Heart left ventricle (tissue), 16 donors: ENCODE results near the gene RBMS1. TPM values are rescaled to one million over a fixed set of nuclear protein-coding genes. Genes with fewer than 3 reads are reported as not detected.

Experiments
- ATAC-seq, 4 donors: fragments of 200-7000 bp; cut with Tn5 transposase; one replicate each; pipeline ENCODE4 v1.9.1; 2020 to 2022; ENCODE audit warnings: moderate library complexity in 4 of 4, mild to moderate bottlenecking in 3 of 4, moderate number of reproducible peaks in 1 of 4
- DNase-seq, 5 donors: peaks; one replicate each; pipeline ENCODE4 v3.0.0-alpha.2; 2020
- H3K27ac ChIP-seq, 12 donors: fragments of 200-600 bp; sonication (generic) in 4 of 12; one replicate each; pipeline versions ENCODE4 v1.5.0 to v1.8.0; 2016 to 2022; ENCODE audit warnings: mild to moderate bottlenecking in 2 of 12
- H3K27me3 ChIP-seq, 9 donors: fragments of 200-600 bp; sonication (generic) in 2 of 9; one replicate each; pipeline versions ENCODE4 v1.5.1 to v1.8.0; 2016 to 2022; ENCODE audit warnings: mild to moderate bottlenecking in 3 of 9
- H3K36me3 ChIP-seq, 9 donors: fragments of 200-600 bp; sonication (generic) in 2 of 9; one replicate each; pipeline versions ENCODE4 v1.5.0 to v1.8.0; 2018 to 2022; ENCODE audit warnings: mild to moderate bottlenecking in 2 of 9
- H3K4me1 ChIP-seq, 12 donors: fragments of 200-600 bp; sonication (generic) in 4 of 12; one replicate each; pipeline versions ENCODE4 v1.5.0 to v1.8.0; 2016 to 2022; ENCODE audit warnings: mild to moderate bottlenecking in 3 of 12
- H3K4me3 ChIP-seq, 12 donors: fragments of 200-600 bp; sonication (generic) in 4 of 12; one replicate each; pipeline versions ENCODE4 v1.5.0 to v1.8.0; 2017 to 2022; ENCODE audit warnings: mild to moderate bottlenecking in 9 of 12, moderate library complexity in 4 of 12
- H3K9me3 ChIP-seq, 12 donors: fragments of 200-600 bp; sonication (generic) in 4 of 12; one replicate each; pipeline versions ENCODE4 v1.5.0 to v1.8.0; 2016 to 2022; ENCODE audit warnings: mild to moderate bottlenecking in 1 of 12
- CTCF ChIP-seq, 12 donors: fragments of 200-600 bp; sonication (generic) in 4 of 12; IDR thresholded peaks; one replicate each; pipeline versions ENCODE4 v1.5.0 to v1.8.0; 2018 to 2022; ENCODE audit warnings: antibody characterized with exemption in 12 of 12, mild to moderate bottlenecking in 5 of 12
- POLR2A ChIP-seq, 2 donors: fragments of 450-650 bp; IDR thresholded peaks; one replicate each; pipeline ENCODE4 v1.6.1; 2017; ENCODE audit warnings: antibody characterized with exemption in 2 of 2, mild to moderate bottlenecking in 2 of 2, moderate library complexity in 2 of 2
- WGBS, 4 donors: extraction: QIAGEN DNeasy Blood & Tissue Kit in 2 of 4; methylation state at CpG; one replicate each; pipeline versions ENCODE4 v1.1.5 to v1.1.7; 2013 to 2018; 5-methylcytosine and 5-hydroxymethylcytosine counted together
- intact Hi-C, 10 donors: fragments of 100-400 bp; cut with DNase I; formaldehyde crosslinking; loops; one replicate each; pipeline versions ENCODE4 v1.11.1 to v1.14.2; 2022
- polyA plus RNA-seq, 2 donors: library from polyadenylated mRNA; stranded (reverse); fragments of 200-250 nt; gene quantifications; one replicate each; pipeline ENCODE4 v1.2.3, GENCODE V29; 2013
- total RNA-seq, 9 donors: library from RNA; depleted of rRNA in 2 of 9; stranded (reverse); fragments of >200 nt in 2 of 9; fragmentation: NEBNext Ultra II Directional in 3 of 9; extraction: Animal tissue kit (Norgen Biotek cat#: 25700) in 3 of 9; gene quantifications; one replicate each; pipeline versions ENCODE4 v1.1.0 to v1.2.4, GENCODE V29; 2016 to 2023
- donor health status: ischemic (EF 13 %, LVEDD 7.1; RV severe dilation, severe dysfunction).
- donor health status: healthy with polysubstance abuse.
- donor health status: DM: no; HTN: yes; CAD: no.
- donor health status: DM: no; HTN: no; CAD: no.
- donor health status: ischemic (EF 25% LVEDD 6.9; RV normal size, moderate dysfunction).
- donor health status: ischemic (EF 25% LVEDD 5.7; RV mildly dilated, moderate dysfunction).
- donor health status: healthy.
- donor health status: DM: yes; HTN: yes; CAD: no.
- donor health status: ischemic (EF 35%, LVEDD 5.7; RV mildly dilated, moderate dysfunction).
- donor health status: nonischemic (EF 11% LVEDD 7.7; RV severe dilation, severe dysfunction).
- donor health status: DM: yes; HTN: yes; CAD: no.
- donor health status: PGD.
- donor health status: ischemic (EF 29% LVEDD 5.4; RV normal size, mild dysfunction).
- donor health status: nonischemic (EF 23%, LVEDD 6.1; RV moderate dilation, normal function).

The RBMS1 gene
- total and polyA plus RNA-seq, 11 donors: 32.4 to 102 (median 52.6) TPM

- Histone ChIP-seq H3K4me3 (no peak overlapping the region), H3K27me3 (no peaks in the 10 kb centered on the region), H3K27ac (no peak overlapping the region), H3K4me1 (peaks cover 0 to 13% (median 3%) of the 10 kb centered on the region in 12 donors), H3K9me3 (peaks cover 0 to 5% (median 0%) of the 10 kb centered on the region in 12 donors), H3K36me3 (no peaks in the 10 kb centered on the region)
- DNase-seq (no peak), ATAC-seq (peak in 1 of 4 donors; percentile 38)
- intact Hi-C loops: loop anchor here in 4 of 10 donors (5.0 to 10.0 kb wide), 4 partner anchors 153 to 804 kb away; no protein-coding TSS in a partner anchor
- TF ChIP-seq POLR2A (IDR thresholded peaks at IDR 0.05) (no peak), CTCF (IDR thresholded peaks at IDR 0.05) (no peak)
- WGBS, 4 donors: 83 to 87% (median 85%) methylated on average over 12 of the region's 12 CpGs
These were observed 235.7 kb downstream of the RBMS1 start for GRCh38 chr2:160257743-160258491.

GRCh38 chr2:160257041-160257742 lies 236.4 kb downstream of the RBMS1 start:
- ATAC-seq (no peak), DNase-seq (no peak)
- Histone ChIP-seq H3K27me3 (no peaks in the 10 kb centered on the region), H3K36me3 (no peaks in the 10 kb centered on the region), H3K9me3 (peaks cover 0 to 5% (median 0%) of the 10 kb centered on the region in 12 donors), H3K27ac (no peak overlapping the region), H3K4me1 (peaks cover 0 to 19% (median 6%) of the 10 kb centered on the region in 12 donors), H3K4me3 (no peak overlapping the region)
- TF ChIP-seq POLR2A (IDR thresholded peaks at IDR 0.05): no peak
- no peak for TF ChIP-seq CTCF (IDR thresholded peaks at IDR 0.05)
- intact Hi-C loops: loop anchor here in 4 of 10 donors (5.0 to 10.0 kb wide), 4 partner anchors 152 to 805 kb away; no protein-coding TSS in a partner anchor
- 95 to 98% (median 97%) methylated on average over 6 of the region's 6 CpGs for WGBS, 4 donors

- ATAC-seq (no peak), DNase-seq (no peak)
- Histone ChIP-seq H3K9me3 (peaks cover 0 to 5% (median 0%) of the 10 kb centered on the region in 12 donors), H3K36me3 (no peaks in the 10 kb centered on the region), H3K4me3 (no peak overlapping the region), H3K27me3 (no peaks in the 10 kb centered on the region), H3K4me1 (peaks cover 0 to 24% (median 8%) of the 10 kb centered on the region in 12 donors), H3K27ac (no peak overlapping the region)
- no peak for TF ChIP-seq POLR2A (IDR thresholded peaks at IDR 0.05)
- TF ChIP-seq CTCF (IDR thresholded peaks at IDR 0.05): no peak
- 78 to 94% (median 89%) methylated on average over 1 of the region's 1 CpG for WGBS, 4 donors
- intact Hi-C loops: loop anchor here in 4 of 10 donors (5.0 to 10.0 kb wide), 4 partner anchors 152 to 806 kb away; no protein-coding TSS in a partner anchor
These were observed 237.1 kb downstream of the RBMS1 start for GRCh38 chr2:160256507-160256906.

- intact Hi-C loops: loop anchor here in 4 of 10 donors (5.0 to 10.0 kb wide), 4 partner anchors 151 to 807 kb away; no protein-coding TSS in a partner anchor
- H3K36me3 ChIP-seq: no peaks in the 10 kb centered on the region
- no peak overlapping the region for H3K4me3 ChIP-seq
- no peak for TF ChIP-seq CTCF (IDR thresholded peaks at IDR 0.05)
- no peak for TF ChIP-seq POLR2A (IDR thresholded peaks at IDR 0.05)
- DNase-seq (no peak), ATAC-seq (no peak)
- peaks cover 0 to 29% (median 8%) of the 10 kb centered on the region in 12 donors for H3K4me1 ChIP-seq
- H3K27me3 ChIP-seq: no peaks in the 10 kb centered on the region
- 94 to 100% (median 99%) methylated on average over 1 of the region's 1 CpG for WGBS, 4 donors
- peaks cover 0 to 5% (median 0%) of the 10 kb centered on the region in 12 donors for H3K9me3 ChIP-seq
- no peak overlapping the region for H3K27ac ChIP-seq
These were observed 238.2 kb downstream of the RBMS1 start for GRCh38 chr2:160255408-160255807.
